Muscle layer of duodenum (tissue), 2 donors: ENCODE data around the gene VDAC1.
"Not testable (repeated sequence)": the region's sequence is repeated elsewhere in the genome, so short reads cannot be mapped to it uniquely, and the experiment has no call there.

Experiments
- H3K27ac ChIP-seq: one replicate; pipeline ENCODE4 v1.7.0; 2013; ENCODE audit warnings: mild to moderate bottlenecking, low read length
- H3K27me3 ChIP-seq: one replicate; pipeline ENCODE4 v1.7.0; 2013; ENCODE audit warnings: low read depth, mild to moderate bottlenecking, control low read depth, low read length
- H3K36me3 ChIP-seq, 2 donors: one replicate each; pipeline ENCODE4 v1.7.0; 2013; ENCODE audit warnings: low read length in 2 of 2, control low read depth in 1 of 2, mild to moderate bottlenecking in 1 of 2; ENCODE audit not compliant: insufficient read depth in 2 of 2, control insufficient read depth in 1 of 2
- H3K4me1 ChIP-seq, 2 donors: one replicate each; pipeline ENCODE4 v1.7.0; 2013; ENCODE audit warnings: low read length in 2 of 2, mild to moderate bottlenecking in 2 of 2, control low read depth in 1 of 2, moderate library complexity in 1 of 2; ENCODE audit not compliant: insufficient read depth in 2 of 2, control insufficient read depth in 1 of 2
- H3K4me3 ChIP-seq, 2 donors: one replicate each; pipeline ENCODE4 v1.7.0; 2013; ENCODE audit warnings: low read length in 2 of 2, low read depth in 1 of 2, mild to moderate bottlenecking in 1 of 2
- H3K9me3 ChIP-seq, 2 donors: one replicate each; pipeline ENCODE4 v1.7.0; 2013; ENCODE audit warnings: low read length in 2 of 2, control low read depth in 1 of 2, mild to moderate bottlenecking in 1 of 2; ENCODE audit not compliant: control insufficient read depth in 1 of 2
- donor health status: healthy.

Gene VDAC1

DNA sequence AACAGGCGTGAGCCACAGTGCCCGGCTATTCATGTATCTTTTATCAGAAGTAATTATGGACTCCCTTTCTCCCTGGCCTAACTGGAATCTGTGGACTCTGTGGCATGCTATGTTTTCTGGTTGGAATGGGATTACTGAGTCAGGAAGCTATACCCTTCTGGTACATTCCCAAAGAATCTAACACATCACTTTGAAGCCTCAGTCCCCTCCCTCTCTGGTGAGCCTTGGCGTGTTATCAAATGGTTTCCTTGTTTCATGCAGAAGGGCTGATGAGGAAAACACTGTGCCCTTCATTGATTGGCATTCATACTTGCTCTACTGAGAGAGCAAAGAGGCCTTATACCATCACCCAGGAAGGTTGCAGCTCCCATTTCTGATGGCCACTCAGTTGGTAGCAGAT is 59.2 kb downstream of the VDAC1 start:
- Histone ChIP-seq H3K27ac (no peak overlapping the region), H3K27me3 (no peaks in the 10 kb centered on the region), H3K4me1 (no peaks in the 10 kb centered on the region), H3K4me3 (no peak overlapping the region), H3K9me3 (no peaks in the 10 kb centered on the region), H3K36me3 (no peaks in the 10 kb centered on the region)

DNA sequence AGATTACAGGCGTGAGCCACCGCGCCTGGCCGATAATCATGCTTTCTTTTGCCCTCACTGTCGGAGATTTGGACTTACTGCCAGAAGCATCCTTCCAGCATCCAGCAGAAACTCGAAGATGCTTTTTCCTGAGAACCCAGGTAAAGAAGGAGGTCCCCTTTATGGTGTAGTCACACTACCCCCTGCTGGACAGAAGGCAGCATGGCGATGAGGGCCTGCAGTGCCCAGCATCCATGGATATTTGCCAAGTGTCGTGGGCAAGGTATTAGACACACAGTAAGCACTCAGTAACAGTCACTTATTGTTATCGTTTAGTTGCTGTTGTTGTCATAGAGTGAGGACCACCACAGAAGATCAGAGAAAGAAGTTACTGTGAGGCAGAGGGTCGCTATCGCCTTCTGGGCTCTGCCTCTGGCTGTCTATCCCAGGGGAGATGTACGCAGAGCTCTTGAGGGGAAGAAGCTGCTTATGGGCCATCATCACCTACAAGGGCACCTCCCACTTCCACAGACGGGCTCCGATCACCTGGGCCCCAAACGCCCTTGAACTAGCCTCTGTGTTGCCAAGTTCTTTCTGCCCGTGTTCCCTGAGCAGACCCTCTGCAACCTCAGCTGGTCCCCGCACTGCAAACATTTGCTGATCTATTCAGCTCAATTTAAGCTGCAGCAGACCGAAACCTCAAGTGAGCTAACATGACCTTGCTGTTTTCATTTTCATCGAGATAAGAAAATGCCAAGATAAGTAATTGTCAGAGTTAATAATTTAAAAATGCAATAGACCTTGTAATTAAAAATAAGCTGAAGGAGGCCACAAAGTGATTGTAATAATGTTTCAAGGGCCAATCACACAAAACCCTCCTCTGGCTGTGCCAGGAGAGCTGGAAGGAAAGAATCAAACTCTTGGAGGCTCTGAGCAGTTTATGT is 60.3 kb downstream of the VDAC1 start:
- no peaks in the 10 kb centered on the region for H3K9me3 ChIP-seq
- H3K27me3 ChIP-seq = no peaks in the 10 kb centered on the region
- H3K36me3 ChIP-seq = no peaks in the 10 kb centered on the region
- H3K4me1 ChIP-seq = no peaks in the 10 kb centered on the region
- H3K4me3 ChIP-seq = no peak overlapping the region
- H3K27ac ChIP-seq = no peak overlapping the region

DNA sequence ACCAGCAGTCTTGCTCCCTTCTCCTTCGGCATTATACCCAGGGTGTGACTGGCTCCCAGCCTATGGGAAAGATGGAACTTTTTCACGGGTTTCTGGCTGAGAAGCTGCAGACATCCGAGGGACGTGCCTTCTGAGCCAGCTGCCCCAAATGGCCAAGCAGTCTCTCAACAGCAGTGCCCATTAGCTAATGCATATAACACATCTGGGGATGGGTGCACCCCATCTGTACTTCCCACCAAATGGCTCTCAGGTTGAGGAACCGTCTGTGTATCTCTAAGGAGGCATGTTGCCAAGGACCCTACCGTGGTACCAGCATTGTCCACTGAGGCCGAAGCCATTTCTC is 61.3 kb downstream of the VDAC1 start:
- Histone ChIP-seq H3K4me1 (no peaks in the 10 kb centered on the region), H3K27ac (no peak overlapping the region), H3K27me3 (no peaks in the 10 kb centered on the region), H3K4me3 (no peak overlapping the region), H3K36me3 (no peaks in the 10 kb centered on the region), H3K9me3 (no peaks in the 10 kb centered on the region)

DNA sequence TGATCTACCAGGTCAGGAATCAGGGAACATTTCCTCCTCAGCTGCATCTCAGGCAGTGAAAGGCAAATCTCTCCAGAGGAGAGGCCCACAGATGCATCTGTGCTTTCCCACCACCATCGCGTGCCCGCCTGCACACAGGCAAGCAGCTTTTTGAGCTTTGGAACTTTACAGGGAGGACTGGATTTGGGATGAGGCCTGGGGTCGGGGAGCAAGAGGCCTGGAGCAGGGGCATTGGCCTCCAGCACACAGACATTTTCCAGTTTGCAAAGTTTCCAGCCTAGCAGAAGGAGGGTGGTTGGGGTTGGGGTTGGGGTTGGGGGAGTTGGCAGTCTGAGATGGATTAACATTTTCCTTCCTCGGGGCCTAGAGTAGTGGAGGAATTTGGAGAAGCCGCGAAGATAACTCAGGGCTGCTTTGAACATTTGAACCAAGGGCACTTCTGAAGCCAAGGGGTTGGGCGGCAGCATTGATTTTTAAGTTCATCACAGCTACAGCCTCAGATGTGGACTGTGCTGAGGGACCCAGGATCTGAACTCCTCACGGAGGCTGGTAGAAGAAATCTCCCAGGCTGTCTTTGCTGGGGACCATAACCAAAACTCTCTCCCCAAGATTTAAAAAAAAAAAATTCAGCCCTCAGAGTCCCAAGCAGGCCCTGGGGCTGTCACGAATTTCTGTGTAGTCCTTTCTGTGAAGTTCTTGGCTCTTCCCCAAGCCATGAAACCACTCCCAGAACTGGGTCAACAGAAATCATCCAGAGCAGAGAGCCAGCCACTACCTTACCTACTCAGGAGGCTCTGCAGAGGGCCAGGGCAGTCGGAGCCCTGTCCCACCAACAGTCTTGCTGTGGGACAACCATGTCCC is 61.9 kb downstream of the VDAC1 start:
- H3K4me3 ChIP-seq = no peak overlapping the region
- H3K27ac ChIP-seq = no peak overlapping the region

DNA sequence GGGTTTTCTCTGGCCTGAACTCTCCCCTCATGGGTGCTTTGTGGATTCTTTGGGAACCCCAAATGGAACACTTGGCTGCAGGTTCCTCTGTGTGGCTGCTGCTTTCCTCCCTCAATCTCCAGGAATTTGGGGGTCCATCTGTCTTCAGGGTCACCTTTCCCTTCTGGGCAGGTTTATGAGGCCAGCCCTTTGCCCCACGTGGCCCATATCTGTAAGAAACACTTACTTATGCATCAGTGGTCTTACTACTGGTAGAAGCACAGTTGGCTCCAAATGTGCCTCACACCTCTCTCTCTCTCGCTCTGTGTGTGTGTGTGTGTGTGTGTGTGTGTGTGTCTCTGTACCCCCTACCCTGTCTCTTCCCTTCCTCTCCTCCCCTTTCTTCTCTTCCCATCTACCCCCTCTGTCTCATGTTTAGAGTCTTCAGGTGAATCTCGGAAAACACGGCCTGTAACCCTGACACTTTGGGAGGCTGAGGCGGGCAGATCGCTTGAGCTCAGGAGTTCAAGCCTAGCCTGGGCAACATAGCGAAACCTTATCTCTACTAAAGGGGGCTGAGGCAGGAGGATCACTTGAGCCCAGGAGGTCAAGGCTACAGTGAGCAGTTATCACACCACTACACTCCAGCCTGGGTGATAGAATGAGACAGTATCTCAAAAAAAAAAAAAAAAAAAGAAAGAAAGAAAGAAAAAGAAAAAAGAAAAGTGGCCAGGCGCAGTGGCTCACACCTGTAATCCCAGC is 63.1 kb downstream of the VDAC1 start:
- no peak overlapping the region for H3K27ac ChIP-seq

More for the DNA sequence above, 61.9 kb downstream of the VDAC1 start:
- no peaks in the 10 kb centered on the region for H3K27me3 ChIP-seq
- no peaks in the 10 kb centered on the region for H3K36me3 ChIP-seq
- no peaks in the 10 kb centered on the region for H3K4me1 ChIP-seq
- H3K9me3 ChIP-seq = no peaks in the 10 kb centered on the region

DNA sequence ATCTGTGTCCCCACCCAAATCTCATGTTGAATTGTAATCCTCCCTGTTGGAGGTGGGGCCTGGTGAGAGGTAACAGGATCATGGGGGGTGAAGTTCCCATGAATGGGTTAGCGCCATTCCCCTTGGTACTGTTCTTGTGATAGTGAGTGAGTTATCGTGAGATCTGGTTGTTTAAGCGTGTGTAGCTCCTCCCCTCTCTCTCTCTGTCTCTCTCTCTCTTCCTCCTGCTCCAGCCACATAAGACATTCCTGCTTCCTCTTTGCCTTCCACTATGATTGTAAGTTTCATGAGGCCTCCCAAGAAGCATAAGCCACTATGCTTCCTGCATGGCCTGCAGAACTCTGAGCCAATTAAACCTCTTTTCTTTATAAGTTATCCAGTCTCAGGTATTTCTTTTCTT is 65.1 kb downstream of the VDAC1 start:
- Histone ChIP-seq H3K9me3 (no peaks in the 10 kb centered on the region), H3K27me3 (no peaks in the 10 kb centered on the region), H3K4me3 (no peak overlapping the region), H3K4me1 (no peaks in the 10 kb centered on the region), H3K27ac (no peak overlapping the region), H3K36me3 (no peaks in the 10 kb centered on the region)

More for the DNA sequence above, 63.1 kb downstream of the VDAC1 start:
- Histone ChIP-seq H3K36me3 (no peaks in the 10 kb centered on the region), H3K27me3 (no peaks in the 10 kb centered on the region), H3K9me3 (no peaks in the 10 kb centered on the region), H3K4me1 (no peaks in the 10 kb centered on the region), H3K4me3 (no peak overlapping the region)

DNA sequence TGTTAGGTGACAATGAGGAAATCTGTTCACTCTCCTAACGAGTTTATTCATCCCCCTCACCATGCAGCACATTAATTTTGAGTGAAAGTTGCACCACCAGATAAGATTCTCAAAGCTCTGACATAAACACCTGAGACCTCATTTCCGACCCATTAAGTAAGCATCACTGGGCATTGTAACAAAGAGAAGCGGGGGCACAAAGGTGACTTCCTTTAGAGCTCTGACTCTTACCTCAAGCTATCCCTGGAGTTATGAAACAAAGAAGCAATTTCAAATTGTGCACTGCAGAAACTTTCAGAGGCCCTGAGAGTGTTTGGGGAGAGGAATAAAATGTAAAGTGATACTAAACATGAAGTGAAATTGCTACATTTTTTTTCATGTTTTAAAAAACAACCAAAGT is 65.8 kb downstream of the VDAC1 start:
- Histone ChIP-seq H3K36me3 (no peaks in the 10 kb centered on the region), H3K27ac (no peak overlapping the region), H3K4me3 (no peak overlapping the region), H3K4me1 (no peaks in the 10 kb centered on the region), H3K9me3 (no peaks in the 10 kb centered on the region), H3K27me3 (no peaks in the 10 kb centered on the region)

DNA sequence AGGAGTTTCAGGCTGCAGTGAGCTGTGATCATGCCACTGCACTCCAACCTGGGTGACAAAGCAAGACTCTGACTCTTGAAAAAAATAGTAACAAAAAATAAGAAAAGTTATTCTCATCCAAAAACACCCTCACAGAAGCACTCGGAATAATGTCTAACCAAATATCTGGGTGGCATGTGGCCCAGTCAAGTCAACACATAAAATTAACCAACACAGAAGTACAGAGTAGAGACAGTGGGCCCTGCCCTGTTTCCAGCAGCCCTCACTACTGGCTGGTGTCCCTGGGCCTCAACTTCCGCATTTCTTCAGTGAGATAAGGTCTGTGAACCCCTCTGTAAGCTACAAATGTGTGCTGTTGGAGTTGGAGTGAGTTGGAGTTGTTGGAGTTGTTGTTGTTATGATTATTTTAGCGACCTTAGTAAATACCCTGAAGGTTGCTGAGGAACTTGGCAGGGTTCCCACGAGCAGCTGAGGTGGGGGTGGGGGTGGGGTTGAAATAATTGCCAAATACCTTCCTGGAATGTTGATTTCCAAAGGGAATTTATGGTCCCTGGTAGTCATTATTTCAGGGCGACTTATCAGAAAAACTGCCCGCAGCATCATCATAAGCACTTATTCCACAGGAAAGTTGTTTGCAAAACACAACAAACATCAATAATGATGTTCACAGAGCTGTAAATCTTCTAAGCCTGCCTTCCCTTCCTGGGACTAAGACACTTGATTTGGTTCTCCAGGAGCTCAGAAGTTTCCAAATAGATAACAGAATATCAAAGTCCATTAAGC is 66.5 kb downstream of the VDAC1 start:
- no peak overlapping the region for H3K27ac ChIP-seq
- H3K4me1 ChIP-seq = peaks cover 0 to 4% of the 10 kb centered on the region in 2 donors
- no peaks in the 10 kb centered on the region for H3K27me3 ChIP-seq
- no peak overlapping the region for H3K4me3 ChIP-seq
- H3K9me3 ChIP-seq = no peaks in the 10 kb centered on the region
- no peaks in the 10 kb centered on the region for H3K36me3 ChIP-seq

DNA sequence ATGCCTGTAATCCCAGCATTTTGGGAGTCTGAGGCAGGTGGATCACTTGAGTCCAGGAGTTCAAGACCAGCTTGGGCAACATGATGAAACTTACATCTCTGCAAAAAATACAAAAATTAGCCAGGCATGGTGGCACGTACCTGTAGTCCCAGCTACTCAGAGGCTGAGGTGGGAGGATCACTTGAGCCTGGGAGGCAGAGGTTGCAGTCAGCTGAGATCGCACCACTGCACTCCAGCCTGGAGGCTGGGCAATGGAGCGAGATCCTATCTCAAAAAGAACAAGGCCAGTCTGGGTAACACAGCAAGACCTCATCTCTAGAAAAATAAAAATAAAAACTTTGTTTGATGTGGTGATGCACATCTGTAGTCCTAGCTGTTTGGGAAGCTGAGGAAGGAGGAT is 67.1 kb downstream of the VDAC1 start:
- not testable (repeated sequence) for H3K9me3 ChIP-seq, H3K27ac ChIP-seq, H3K27me3 ChIP-seq, H3K4me1 ChIP-seq, H3K36me3 ChIP-seq, H3K4me3 ChIP-seq

DNA sequence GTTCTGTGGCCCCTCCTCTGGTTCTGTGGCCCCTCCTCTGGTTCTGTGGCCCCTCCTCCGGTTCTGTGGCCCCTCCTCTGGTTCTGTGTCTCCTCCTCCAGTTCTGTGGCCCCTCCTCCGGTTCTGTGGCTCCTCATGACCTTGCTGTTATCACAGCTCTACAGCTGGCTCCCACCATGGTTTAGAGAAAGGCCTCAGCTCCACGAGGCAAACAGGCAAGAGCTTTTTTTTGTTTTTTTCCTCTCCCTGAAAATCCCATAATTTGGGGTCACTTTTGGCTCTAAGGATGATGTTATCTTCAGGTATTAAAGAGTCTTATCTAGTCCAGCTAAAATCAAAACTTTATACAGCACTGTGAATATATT is 68.1 kb downstream of the VDAC1 start:
- Histone ChIP-seq H3K9me3 (no peaks in the 10 kb centered on the region), H3K27me3 (no peaks in the 10 kb centered on the region), H3K4me3 (no peak overlapping the region), H3K27ac (no peak overlapping the region), H3K4me1 (peaks cover 0 to 9% of the 10 kb centered on the region in 2 donors), H3K36me3 (no peaks in the 10 kb centered on the region)
